GM11168 (cell line): ENCODE data around the gene RAB43.
"Not testable (repeated sequence)": the region's sequence is repeated elsewhere in the genome, so short reads cannot be mapped to it uniquely, and the experiment has no call there.

Source experiments
- in situ Hi-C: fragments of 300-500 bp; cut with MboI; formaldehyde crosslinking; loops from one replicate; pipeline ENCODE4 v1.12.0; 2022; ENCODE audit warnings: low sequenced_read_pairs; ENCODE audit not compliant: unreplicated experiment

RAB43 gene

GRCh38 chr3:129121792-129122411 is at the start of gene RAB43:
TSS of gene RAB43 (minus strand) at chr3:129121804. CDS start at chr3:129121489, 315 bp downstream.
- in situ Hi-C loops: no loop called here

DNA sequence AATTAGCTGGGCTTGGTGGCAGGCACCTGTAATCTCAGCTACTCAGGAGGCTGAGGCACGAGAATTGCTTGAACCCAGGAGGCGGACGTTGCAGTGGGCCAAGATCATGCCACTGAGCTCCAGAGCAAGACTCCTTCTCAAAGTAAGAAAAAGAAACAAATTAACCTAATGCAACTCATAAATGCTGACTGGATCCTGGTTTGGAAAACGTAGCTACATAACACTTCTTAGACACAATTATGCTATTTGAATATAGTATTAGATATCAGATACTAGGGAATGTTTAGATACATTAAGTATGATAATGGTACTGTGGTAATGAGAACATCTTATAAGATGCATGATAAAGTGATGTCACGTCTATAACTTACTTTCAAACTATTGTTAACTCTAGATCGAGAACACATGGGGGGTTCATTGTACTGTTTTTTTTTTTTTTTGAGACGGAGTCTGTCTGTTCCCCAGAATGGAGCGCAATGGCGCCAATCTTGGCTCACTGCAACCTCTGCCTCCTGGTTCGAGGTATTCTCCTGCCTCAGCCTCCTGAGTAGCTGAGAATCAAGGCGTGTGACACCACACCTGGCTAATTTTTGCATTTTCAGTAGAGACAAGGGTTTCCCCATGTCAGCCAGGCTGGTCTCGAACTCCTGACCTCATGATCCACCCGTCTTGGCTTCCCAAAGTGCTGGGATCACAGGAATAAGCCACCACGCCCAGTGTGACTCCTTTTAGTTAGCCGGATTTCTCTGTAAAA is 45.2 kb upstream of the RAB43 start:
- in situ Hi-C loops: no loop called here

DNA sequence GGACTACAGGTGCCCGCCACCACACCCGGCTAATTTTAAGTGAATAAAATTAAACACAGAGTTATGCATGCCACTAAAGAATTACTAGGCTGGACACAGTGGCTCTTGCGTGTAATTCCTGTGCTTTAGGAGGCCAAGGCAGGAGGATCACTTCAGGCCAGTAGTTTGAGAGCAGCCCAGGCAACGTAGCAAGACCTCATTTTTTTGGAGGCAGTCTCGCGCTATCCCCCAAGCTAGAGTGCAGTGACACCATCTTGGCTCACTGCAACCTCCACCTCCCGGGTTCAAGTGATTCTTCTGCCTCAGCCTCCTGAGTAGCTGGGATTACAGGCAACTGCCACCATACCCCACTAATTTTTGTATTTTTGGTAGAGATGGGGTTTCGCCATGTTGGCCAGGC is 44.0 kb upstream of the RAB43 start:
- in situ Hi-C loops: not testable (repeated sequence)

GRCh38 chr3:129164500-129164899 is 42.9 kb upstream of the RAB43 start:
- in situ Hi-C loops: no loop called here

DNA sequence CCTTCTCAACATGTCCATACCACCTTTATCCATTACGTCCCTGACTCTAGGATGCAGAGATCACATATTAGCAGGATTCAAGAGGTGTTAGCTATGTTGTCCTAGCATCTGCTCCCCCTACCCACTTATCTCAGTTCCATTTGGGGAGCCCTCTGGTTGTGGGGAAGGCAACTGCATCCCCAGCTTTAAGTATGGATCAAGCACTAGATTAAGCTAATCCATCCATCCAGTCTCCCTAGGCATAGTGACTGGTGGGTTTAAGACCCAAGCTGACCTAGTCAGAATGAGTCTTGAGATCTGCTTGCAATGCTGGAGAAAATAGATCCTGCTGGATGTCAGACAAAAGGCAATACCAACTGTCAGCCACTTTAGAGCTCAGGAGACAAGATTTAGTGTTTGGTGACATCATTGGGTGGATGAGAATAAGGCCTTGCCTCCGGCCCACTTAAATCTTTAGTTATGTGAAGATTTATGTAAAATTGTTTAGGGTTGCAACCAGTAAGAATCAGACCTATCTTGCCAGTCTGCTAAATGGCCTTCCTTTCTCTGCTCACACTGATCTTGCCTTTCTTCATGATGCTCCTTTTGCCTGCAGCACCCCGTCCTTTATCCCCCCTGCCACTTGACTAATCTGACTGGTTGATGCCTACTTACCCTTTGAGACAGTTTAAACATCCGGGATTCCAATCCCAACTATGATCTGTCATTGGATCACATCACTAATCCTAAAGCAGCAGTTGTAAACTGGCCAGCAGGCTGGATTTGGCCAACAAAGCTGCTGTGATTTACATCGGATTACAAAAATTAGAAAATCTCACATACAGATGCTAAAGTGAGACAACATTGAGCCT is 41.4 kb upstream of the RAB43 start:
- in situ Hi-C loops: no loop called here

GRCh38 chr3:129161860-129162271 is 40.3 kb upstream of the RAB43 start:
- in situ Hi-C loops: no loop called here

GRCh38 chr3:129160891-129161859 is 39.6 kb upstream of the RAB43 start, which contains the start of gene ISY1:
TSS of gene ISY1 (minus strand) at chr3:129161063. CDS start at chr3:129160975, 88 bp downstream.
- in situ Hi-C loops: no loop called here

GRCh38 chr3:129144786-129145185 is 23.2 kb upstream of the RAB43 start:
- in situ Hi-C loops: no loop called here

GRCh38 chr3:129141011-129141410 is 19.4 kb upstream of the RAB43 start:
- in situ Hi-C loops: not testable (repeated sequence)

DNA sequence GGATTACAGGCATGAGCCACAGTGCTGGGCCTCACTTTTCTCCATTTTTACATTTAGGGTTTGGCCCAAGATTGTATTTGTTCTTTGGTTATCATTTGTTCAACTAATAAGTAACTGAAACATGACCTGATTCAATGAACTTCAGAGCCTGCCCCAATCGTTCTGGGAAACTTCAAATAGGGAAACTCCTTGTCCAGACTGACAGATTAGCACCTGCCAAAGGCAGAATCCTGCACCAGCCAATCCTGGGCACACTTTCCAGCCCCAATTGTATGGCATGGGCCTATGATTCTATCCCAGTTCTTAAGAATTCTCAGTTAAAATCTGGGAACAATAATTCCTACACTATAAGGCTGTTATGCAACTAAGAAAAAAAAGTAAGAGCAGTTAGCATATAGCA is 18.3 kb upstream of the RAB43 start:
- in situ Hi-C loops: no loop called here

DNA sequence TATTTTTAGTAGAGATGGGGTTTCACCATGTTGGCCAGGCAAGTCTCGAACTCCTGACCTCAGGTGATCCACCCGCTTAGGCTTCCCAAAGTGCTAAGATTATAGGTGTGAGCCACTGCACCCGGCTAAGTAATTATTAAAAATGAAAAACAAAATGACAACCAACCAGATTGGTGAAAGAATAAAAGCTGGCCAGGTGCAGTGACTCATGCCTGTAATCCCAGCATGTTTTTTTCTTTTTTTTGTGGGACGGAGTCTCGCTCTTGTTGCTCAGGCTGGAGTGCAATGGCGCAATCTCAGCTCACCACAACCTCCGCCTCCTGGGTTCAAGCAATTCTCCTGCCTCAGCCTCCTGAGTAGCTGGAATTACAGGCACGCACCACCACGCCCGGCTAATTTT is 14.7 kb upstream of the RAB43 start:
- in situ Hi-C loops: not testable (repeated sequence)

DNA sequence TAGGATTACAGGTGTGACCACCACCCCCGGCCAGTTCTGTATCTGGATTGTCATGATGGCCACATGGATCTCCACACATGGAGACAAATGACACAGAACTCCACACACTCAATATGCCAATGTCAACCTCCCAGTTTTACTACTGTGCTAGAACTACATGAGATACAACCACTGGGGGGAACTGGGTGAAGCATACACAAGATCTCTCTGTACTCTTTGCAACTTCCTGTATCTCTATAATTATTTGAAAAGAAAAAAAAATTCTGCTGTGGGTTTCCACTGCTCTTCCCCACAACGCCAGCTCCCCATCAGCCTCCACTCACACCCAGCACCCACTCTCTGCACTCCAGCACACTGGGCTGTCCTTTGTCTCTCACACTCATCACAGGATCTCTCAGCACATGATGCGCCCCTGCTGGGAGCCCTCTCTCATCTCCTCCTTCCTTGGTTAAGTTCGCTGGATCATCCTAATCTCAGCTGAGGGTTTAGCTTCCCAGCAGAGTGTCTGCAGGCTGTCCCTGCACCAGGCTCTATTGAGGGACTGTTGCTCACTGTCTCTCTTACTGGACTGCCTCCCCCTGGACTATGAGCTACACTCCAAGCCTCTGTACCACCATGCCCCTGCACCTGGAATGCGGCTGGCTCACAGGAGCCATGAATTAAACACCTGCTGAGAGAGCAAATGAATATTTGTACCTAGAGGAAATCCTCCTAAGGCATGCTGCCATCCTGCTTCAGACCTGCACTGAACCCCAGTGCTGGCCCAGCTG is 10.7 kb upstream of the RAB43 start:
- in situ Hi-C loops: no loop called here

DNA sequence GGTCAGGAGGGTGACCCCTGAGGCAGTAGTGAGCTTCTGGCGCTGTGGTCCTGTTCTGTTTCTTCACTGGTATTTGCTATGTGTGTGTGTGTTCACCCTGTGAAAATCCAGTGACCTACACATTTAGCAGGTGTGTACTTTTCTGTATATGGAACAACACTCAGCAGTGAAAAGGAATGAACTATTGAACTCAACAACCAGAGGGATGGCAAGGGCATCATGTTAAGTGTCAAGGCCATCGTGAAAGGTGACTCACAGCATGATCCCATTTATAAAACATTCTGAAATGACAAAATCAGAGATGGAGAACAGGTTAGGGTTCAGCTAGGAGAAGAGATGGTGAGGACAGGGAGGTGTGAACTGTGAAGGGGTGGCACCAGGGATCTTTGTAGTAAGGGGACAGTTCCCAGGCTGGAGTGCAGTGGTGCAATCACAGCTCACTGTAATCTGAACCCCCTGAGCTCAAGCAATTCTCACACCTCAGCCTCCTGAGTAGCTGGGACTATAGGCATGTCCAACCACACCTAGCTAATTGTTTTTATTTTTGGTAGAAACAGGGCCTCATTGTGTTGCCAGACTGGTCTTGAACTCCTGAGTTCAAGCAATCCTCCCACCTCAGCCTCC is 10.0 kb upstream of the RAB43 start:
- in situ Hi-C loops: no loop called here

DNA sequence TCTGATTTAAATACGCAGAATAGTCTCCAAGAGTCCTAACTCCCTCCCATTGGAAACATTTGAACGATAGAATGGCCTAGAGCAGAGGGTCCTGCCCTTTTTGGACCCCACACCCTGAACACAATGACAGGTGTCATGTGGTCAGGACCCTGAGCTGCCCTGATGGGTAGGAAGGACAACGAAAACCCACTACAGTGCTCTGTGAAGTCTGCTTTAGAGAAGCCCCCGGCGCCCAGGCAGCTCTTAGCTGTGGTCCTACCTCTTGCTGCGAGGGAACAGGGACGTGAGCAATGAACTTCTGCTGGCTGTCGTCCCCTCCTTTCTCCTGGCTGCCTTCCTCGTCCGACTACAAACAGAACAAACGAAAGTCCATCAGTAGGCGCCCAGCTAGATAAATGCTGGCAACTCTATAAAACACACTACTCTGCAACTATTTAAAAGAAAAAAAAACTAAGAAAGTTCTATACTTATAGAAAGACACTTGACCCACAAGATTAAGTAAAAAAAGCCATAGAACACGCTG is 8.7 kb upstream of the RAB43 start:
- in situ Hi-C loops: no loop called here

- in situ Hi-C loops: no loop called here
Measured at GRCh38 chr3:129128357-129129155, 7.0 kb upstream of the RAB43 start.

GRCh38 chr3:129126726-129127280 is 5.2 kb upstream of the RAB43 start:
- in situ Hi-C loops: no loop called here

- in situ Hi-C loops: no loop called here
Measured at GRCh38 chr3:129123314-129124060, 1.9 kb upstream of the RAB43 start.
